ENCODE data around the gene ANKLE1. TPM values are rescaled to one million over a fixed set of nuclear protein-coding genes. Genes with fewer than 3 reads are reported as not detected.
A peak's percentile ranks its signal among the peaks of the same experiment; 100 is the strongest.

The ANKLE1 gene
- total RNA-seq, 1 donor from 2014 or later: 0.94 TPM

DNA sequence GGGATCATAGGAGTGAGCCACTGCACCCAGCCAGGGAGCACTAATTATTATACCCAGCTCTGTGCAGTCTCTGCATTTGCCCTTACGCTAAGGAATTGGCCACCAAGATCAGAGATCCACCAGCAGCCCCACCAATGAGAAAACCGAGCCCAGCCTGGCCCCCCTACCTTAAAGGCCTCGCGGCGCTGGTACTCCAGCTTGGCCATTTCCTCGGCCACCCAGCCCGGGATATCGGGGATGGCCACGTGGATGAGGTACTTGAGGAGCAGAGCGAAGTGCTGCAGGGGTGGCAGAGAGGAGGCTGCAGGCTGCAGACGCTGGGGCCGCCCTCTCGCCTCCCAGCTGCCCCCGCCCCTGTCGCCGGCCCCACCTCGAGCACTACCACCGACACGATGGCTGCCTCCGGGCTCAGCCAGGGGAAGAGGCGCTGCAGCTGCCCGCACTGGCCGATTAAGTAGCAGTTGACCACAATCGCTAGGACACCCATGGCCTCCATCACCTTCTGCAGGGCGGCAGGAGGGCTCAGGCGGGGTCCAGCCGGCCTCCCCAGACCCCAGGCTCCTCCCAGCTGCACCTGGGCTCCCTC is 45.5 kb downstream of the ANKLE1 start:
- no peak for DNase-seq

DNA sequence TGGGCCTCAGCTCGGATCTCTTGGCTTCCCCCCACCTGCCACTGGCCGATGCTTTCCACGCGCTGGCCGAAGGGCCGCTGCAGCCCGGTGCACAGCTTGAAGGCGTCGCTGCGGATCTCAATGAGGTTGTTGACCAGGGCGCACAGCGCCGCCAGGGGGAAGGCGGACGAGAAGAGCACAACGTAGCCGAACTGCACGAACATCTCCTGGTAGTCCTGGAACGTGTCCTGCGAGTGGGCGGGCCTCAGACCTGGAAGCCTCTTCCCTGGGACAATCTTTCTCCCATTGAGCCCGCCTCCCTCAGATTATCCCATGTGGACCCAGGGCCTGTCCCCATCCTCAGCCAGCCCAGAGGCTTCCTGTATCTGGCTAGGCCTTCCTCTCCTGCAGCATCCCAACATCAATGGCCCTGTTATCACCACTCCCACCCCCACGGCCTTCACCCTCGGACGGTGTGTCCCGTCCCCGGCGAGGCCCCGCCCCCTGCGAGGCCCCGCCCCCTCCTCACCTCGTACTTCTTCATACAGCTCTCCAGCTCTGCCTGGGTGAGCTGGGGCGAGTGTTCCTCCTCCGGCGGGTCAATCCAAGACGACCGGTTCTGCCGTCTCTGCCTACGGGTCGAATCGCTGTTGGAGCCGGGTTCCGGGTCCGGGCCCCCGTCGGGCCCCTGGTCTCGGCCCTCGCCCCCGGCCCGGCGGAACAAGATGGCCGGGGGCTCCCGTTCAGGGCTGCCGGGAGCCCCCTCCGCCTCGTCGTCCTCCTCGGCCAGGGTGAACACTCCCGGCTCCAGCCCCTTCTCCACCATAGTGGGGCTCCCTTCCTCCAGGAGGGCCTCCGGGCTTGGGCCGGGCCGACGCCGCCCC is 46.2 kb downstream of the ANKLE1 start:
- DNase-seq: no peak

DNA sequence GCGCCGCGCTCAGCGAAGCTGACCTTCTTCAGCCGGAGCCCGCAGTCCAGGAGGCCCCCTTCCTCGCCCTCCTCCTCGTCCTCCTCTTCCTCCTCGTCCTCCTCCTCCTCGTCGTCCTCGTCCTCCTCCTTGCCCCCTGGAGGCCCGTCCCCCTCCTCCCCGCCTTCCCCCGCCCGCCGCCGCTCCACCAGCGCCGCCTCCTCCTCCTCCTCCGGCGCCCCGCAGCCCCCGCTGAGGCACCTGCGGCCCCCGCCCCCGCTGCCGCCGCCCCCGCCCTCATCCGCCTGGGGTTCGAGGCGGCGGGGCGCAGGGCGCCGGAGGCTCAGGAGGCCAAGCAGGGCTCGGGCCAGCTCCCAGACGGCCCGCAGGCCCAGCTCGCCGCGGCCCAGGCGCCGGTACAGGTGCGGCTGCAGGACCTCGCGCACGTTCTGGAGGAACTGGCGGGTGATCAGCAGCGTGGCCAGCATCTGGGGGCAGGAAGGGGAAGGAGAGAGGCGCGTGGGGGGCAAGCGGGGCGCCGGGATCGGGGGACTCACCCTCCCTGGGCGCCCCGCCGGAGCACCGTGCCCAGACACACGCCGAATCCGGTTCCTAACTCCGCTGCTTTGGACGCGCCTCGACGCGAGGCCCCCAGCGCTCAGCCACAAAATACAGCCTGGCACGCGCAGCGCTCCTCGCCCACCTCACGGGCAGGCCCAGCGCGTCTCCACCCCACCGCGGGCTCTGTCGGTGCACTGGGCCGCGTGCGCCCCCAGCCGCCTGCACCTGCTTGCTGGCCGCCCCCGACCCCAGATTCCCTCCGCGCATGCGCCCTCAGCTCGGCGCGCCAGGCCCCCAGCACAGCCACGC is 47.0 kb downstream of the ANKLE1 start:
- DNase-seq: no peak

DNA sequence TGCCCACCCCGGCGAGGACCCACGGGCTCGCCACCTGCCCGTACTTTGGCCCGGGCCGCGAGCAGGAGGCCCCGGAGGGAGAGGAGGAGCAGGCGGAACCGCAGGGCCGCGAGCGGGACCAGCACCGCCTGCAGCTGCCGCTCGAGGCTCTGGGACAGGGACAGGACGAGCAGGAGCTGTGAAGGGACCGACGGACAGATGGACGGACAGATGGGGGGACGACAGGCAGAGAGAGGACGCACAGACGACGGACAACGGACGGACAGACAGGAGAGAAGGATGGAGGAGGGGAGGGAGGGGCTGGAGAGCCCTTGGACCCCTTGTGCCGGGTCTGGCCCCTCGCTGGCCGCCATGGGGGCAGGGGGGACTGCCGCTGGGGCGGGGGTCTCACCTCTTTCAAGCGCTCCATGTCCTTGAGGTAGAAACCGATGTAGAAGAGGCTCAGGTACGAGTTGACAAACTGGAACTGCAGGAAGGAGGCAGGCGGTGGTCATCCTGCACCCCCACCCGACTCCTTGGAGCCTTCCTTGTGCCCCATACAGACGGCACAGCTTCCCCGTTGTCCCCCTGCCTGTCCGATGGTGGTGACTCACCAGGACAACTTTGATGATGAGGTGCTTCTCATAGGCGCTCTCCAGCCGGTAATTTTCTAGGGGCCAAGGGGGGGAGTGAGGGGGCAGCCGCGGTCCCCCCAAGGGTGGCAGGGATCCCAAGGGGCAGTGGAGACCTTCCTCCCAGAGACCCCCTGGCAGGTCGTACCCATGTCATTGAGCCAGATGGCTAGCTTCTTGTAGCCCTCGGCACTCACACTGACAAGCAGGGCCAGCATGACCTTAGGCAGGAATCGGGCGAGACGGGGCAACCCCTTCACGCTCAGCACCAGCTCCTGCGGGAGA is 47.9 kb downstream of the ANKLE1 start:
- DNase-seq: no peak

DNA sequence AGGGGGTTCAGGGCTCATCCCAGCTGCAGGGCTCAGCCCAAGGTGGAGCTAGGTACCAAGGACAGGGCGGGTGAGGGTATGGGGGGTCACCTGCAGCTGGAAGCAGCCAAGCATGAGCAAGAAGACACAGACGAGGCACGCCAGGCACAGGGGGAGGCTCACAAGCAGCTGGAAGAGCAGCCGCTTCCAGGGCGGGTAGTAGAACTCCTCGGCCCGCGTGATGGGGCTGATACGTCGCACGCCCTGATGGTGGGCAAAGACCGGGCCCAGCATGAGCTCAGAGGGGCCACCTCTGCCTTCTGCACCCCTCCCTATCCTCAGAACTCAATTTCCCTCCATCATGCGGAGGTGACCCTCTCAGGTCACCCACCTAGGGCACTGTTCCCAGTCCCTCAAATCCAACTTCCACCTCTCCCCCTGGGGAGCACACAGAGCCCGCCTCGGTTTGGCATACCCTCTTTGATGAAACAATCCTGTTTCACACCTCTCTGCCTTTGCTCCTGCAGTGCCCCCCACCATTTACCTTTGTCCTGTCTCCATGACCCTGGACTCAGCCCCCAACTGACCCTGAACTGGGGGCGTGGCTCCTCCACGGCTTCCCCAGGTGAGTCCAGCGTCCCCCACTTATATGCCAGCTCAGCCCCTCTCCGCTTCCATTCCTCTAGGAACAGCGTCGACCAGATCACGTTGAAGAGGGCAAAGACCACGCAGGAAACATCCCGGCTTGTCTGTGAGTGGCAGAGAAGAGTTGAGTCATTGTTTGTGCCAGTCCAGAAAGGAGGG is 48.8 kb downstream of the ANKLE1 start:
- DNase-seq: no peak

DNA sequence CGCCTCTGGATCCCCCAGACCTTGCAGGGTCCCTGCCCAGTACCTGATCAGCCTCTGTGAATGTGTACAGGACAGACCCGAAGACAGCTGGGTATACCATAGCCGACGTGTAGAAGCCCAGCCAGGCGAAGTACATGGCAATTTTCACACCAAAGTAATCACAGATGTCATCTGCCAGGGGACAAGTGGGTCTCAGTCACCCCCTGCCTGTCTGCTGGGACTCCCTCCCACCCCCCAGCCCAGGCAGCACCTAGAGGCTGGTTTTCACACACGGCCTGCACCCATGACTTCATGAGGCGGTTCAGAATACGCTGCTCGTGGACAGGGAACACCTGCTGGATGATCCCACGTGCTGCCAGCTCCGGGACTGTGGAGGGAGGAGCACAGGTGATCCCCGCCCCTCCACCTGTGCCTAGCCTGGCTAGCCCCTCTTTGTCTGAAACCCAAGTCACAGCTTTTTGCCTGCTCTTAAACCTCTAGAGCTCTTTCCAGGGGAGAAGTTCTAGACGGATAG is 49.4 kb downstream of the ANKLE1 start:
- no peak for DNase-seq

DNA sequence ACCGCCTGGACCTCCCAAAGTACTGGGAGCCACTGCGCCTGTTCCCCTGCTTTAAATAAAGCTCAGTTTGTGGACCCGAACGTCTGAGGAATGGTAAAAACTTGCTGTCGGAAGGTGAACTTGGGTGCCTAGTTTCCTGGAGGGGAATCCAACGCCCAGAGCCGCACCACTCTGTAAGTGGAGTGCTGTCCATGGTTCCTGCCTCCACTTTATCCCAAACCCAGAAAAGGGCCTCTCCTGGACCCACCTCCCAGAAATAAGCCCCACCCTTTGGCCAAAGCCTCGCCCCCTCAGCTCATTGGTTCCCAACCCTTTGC is 50.6 kb downstream of the ANKLE1 start:
- no peak for DNase-seq

DNA sequence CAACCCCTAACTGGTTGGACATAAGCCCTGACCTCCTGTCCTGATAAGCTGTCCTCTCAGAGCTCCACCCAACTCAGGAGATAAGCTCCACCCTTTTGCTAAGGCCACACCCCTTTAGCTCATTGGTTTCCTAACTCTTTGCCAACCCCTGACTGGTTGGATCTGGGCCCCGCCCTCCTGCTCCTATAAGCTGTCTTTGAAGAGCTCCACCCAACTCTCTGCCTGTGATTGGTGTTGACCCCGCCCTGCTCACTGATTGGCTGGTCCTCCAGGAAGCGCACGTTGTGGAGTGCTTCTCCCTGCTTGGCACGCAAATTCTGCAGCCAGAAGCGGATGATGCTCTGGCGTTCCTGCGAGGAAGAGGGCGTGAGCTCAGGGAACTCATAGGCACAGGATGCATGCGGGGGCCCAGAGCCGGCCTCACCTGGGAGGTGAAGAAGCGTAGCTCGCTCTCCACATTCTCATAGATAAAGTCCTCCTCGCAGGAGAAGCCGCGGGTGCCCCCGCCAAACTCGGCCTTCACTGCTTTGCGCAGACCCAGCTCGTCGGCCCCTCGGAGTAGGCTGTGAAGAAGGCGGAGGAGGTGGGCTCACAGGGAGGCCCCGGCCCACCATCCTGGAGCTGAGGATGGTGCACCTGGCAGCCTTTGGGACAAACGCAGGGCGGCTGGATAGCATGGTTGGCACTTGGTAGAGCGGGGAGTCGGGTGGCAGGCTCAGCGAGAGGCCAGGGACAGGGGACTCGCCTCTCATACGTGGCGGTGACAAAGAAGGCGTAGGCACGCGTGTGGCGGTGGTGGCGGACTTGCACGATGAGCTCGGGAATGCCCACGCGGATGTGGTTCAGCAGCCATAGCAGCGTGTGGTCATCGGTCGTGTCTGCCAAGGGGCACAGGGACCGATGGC is 51.2 kb downstream of the ANKLE1 start:
- DNase-seq: no peak

DNA sequence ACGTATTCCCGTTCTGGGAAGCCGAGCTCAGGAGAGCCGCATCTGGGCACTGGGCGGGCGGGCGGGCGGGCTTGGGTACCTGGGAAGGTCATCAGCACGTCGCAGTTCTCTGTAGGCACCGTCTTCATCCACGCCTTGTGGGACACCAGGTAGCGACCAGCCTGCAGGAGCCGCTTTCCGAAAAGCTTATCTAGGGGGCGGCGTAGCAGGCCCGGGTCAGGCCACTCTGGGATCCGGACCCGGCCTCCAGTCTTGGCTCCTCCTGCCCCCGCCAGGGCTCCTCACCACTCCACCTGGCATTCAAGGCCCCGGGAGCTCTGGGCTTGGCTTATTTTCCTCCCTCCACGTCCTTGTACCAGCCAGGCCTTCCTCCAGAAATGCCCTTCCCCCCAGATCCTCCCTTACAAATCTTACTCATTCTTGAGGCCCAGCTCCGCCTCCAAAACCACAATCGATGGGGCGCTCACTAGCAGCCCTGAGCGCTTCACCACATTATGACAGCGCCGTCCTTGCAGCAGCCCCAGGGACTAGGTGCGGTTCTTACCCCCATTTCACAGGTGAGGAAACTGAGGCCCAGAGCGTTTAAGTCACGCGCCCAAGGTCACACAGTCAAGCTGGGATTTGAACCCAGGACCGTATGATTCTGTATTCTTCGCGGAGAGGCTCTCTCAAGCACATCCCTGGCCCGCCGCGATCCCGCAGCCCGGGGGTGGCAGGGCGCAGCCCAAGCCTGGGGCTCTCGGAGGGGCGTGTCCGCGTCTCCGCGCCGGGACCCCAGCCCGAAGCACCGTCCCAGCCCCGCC is 52.1 kb downstream of the ANKLE1 start:
- no peak for DNase-seq

DNA sequence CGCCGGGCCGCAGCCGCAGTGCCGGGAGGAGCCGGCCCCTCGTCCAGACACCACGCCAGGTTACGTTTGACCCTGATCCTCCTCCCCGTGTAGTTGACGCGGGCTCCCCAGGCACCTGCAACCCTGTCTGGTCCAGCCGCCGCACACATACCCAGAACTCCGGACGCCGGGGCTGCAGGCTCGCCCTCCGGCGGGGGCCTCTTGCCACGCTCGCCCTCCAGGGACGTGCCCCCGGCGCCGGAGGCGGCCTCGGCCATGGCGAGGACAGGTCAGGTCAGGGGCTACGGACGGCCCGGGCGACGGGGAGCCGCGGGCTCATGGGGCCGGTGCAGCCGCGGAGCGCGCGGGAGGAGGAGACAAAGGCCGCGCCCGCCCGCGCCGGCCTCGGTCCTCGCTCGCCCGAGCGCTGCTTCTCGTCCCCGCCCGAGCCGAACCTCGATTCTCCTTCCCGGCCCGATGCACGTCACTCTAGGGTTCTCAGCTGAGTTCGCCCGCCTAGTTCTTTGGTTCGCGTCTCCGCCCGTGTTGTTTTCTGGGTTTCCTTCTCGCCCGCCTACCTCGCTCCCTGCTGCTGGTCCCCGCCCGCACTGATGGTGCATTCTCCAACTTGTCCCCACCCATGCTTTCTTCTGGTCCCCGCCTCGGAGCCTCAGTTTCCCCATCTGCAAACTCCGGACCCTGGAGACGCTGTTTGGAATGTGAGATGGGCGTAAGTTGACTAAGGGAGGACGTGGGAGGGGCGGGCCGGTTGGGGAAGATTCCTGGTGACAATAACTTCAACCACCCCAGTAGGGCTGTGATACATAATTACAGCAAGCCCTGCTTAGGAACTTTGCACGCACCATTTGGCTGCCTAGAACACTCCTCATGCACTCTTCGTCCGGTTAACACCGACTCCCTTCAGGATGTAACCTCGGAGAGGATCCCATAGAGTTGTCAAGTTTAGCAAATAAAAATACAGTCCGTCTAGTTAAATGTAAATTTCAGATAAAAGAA is 53.0 kb downstream of the ANKLE1 start, which contains the start of gene ANO8:
Gene ANO8, minus strand, starts transcription at position 442 of the 996 bp plus-strand sequence. Its CDS starts 185 bp downstream, at position 257.
- DNase-seq: peak; percentile 95

DNA sequence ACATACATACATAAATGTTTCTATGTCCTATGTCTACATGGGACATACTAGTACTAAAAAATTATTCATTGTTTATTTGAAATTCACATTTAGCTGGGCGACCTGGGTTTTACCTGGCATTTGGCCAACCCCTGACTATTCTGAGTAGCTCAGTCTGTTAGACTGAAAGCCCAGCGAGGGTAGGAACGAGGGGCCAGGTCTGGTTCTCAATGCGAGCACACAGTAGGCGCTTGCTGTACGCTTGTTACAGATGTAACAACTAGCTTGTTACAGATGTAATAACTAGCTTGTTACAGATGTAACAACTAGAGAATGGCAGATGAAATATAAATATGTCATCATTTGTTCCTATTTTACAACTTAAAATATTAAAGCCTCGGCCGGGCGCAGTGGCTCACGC is 53.9 kb downstream of the ANKLE1 start:
- no peak for DNase-seq

Other genes with a start within 250 kb of the ANKLE1 start
- gene HAUS8, start 206.4 kb upstream of the ANKLE1 start, total RNA-seq: 1.9 TPM
- gene MYO9B, start 206.1 kb upstream of the ANKLE1 start, total RNA-seq: 24.0 TPM
- gene USE1, start 66.5 kb upstream of the ANKLE1 start, total RNA-seq: 10.1 TPM
- 1.4 TPM for gene OCEL1, start 55.7 kb upstream of the ANKLE1 start, total RNA-seq
- gene NR2F6, start 36.0 kb upstream of the ANKLE1 start, total RNA-seq: 9.8 TPM
- gene USHBP1, start 17.2 kb upstream of the ANKLE1 start, total RNA-seq: 0.47 TPM
- 59.0 TPM for gene BABAM1, start 14.5 kb upstream of the ANKLE1 start, total RNA-seq
- 20.6 TPM for gene ABHD8, start 21.5 kb downstream of the ANKLE1 start, total RNA-seq
- gene MRPL34, start 24.0 kb downstream of the ANKLE1 start, total RNA-seq: 9.0 TPM
- gene DDA1, start 27.7 kb downstream of the ANKLE1 start, total RNA-seq: 10.0 TPM
- gene ANO8, start 53.0 kb downstream of the ANKLE1 start, total RNA-seq: 29.6 TPM
- gene GTPBP3, start 55.7 kb downstream of the ANKLE1 start, total RNA-seq: 23.2 TPM
- 0.94 TPM for gene PLVAP, start 95.4 kb downstream of the ANKLE1 start, total RNA-seq
- gene CCDC194, start 112.3 kb downstream of the ANKLE1 start, total RNA-seq: not detected
- gene BST2, start 123.7 kb downstream of the ANKLE1 start, total RNA-seq: 3.3 TPM
- gene MVB12A, start 138.1 kb downstream of the ANKLE1 start, total RNA-seq: 19.3 TPM
- gene TMEM221, start 166.8 kb downstream of the ANKLE1 start, total RNA-seq: 0.94 TPM
- not detected for gene NXNL1, start 179.0 kb downstream of the ANKLE1 start, total RNA-seq
- gene SLC27A1, start 188.6 kb downstream of the ANKLE1 start, total RNA-seq: 14.2 TPM
- gene PGLS, start 229.7 kb downstream of the ANKLE1 start, total RNA-seq: 36.3 TPM

All from occipital lobe (tissue), 2 donors.